ENCODE data around the gene SPTBN5.

Gene SPTBN5

GRCh38 chr15:41893422-41894250 is at the start of gene SPTBN5:
Gene SPTBN5, minus strand, starts transcription at chr15:41894053. Its CDS starts 556 bp downstream, at chr15:41893497.
- DNase-seq (ENCODE audit: low read depth in 2 of 2): no peak

- no peak for DNase-seq (ENCODE audit: low read depth in 2 of 2)
Measured at GRCh38 chr15:41942886-41943285, 49.0 kb upstream of the SPTBN5 start.

DNA sequence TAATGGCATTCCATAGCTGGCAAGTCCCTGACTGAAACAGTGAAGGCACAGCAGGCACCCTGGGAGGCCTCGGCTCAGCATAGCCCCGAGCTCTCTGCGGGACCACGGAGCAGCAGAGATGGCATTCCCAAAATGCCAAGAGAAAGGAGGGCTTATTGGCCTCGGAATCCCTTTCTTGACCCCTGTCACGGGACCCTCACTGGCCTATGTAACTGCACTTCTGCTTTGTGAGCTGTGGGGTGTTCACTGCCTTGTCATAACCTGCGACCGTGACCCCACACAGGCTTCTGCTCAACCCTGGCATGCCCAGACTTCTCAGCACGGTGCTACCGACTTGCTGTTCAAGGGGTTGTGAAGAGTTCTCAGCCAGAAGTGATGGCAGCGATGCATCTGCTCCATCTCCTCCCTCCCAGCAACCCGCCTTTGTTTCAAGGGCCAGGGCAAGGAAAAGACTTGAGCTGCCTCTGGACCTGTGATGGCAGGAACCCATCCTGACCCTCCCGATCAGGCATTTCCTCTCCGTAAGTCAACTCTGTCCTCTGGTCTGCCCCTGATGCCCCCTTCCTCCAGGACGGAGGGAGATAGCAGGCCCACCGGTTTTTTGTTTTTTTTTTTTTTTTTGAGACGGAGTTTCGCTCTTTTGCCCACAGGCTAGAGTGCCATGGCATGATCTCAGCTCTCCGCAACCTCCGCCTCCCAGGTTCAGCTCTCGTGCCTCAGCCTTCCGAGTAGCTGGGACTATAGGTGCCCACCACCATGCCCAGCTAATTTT is 48.0 kb upstream of the SPTBN5 start:
- DNase-seq (ENCODE audit: low read depth in 2 of 2): no peak

DNA sequence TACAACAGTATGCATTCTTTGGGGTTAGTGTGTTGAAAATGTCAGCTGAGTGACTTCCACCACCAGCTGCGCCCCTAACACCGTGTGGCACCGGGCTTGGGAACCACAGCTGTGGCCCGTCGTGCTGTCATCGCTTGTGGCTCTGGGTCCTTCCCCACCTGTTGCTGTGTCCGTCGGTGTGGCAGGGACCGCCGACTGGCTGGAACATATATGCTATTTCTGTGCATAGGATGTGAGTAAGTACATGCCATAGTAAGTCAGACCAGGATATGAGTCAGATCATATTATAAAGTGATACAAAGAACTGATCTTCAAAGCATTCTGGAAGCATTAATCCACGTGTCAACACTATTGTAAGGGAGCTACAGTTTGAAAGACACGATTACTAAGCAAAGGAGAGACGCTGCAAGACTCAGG is 46.6 kb upstream of the SPTBN5 start:
- peak in 1 of 2 donors; percentile 48 for DNase-seq (ENCODE audit: low read depth in 2 of 2)

DNA sequence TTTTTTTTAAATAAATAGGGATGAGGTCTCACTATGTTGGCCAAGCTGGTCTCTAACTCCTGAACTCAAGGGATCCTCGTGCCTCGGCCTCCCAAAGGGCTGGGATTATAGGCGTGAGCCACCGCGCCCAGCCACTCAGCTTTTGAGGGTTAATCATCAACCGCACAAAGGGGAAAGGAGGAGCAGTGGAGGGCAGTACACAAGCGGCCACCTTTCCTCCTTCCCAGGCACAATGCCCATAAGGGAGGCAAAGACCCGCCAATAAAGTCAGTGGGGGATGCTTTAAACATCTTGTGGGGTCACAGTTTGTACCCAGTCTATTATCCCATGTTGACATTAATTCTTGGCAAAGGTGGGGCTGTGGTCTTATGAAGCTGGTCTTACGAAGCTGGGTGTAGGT is 46.1 kb upstream of the SPTBN5 start:
- DNase-seq (ENCODE audit: low read depth in 2 of 2): no peak

DNA sequence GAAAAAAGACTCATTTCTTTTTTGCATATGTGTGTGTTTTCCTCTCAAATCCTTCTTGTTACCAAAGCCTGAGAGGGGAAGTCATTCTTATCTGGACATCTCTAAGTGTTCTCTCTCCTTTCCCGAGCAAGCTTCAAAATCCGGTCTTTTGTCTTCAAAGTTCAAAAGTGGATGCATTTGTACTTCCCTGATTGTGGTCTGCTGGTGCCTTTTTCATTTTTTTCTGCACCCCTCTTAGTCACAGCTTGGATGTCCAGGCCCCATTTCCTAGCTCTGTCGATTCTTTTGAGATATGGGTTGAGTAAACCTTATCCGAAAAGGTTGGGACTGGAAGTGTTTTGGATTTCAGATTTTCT is 43.7 kb upstream of the SPTBN5 start:
- DNase-seq (ENCODE audit: low read depth in 2 of 2): no peak

- DNase-seq (ENCODE audit: low read depth in 2 of 2): peak in 1 of 2 donors; percentile 51
Measured at GRCh38 chr15:41936649-41937567, 43.1 kb upstream of the SPTBN5 start.

GRCh38 chr15:41936155-41936554 is 42.3 kb upstream of the SPTBN5 start:
- DNase-seq (ENCODE audit: low read depth in 2 of 2): no peak

DNA sequence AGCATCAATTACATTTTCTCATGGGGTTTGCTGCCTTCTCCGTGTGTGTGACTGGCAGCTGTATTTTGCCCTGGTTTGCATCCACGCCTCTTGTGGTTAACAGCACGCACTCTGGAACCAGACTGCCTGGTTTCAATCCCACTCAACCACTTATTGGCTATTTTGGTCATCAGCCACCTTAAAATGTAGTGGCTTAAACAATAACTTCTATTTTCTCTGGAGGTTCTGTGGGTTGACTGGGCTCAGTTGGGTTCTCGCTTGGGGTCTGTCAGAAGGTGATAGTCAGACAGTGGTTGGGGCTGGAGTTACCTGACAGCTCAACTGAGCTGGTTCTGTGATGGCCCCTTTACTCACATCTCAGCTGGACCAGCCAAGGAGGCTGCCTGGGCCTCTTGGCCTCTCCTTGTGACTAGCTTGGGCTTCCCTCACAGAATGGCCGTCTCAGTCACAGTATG is 41.7 kb upstream of the SPTBN5 start:
- peak in 1 of 2 donors; percentile 13 for DNase-seq (ENCODE audit: low read depth in 2 of 2)

DNA sequence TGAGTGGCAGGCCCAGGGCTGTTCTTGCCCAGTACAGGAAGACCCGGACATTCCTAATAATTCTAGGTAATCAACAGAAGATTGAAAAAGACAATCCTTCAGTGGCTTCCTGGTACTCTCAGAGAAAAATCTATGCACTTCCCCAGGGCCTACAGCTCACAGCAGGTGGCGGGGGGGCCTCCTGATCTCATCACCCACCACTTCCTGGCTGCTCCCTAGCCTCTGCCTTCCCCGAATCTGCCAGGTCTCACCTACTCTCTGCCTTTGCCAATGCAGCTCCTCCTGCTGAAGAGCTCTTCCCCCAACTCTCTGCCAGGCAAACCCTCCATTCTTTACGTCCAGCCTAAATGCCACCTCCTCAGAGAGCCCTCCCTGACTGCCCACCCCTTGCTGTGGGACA is 41.0 kb upstream of the SPTBN5 start:
- DNase-seq (ENCODE audit: low read depth in 2 of 2): peak in 1 of 2 donors; percentile 43

GRCh38 chr15:41933771-41934170 is 39.9 kb upstream of the SPTBN5 start:
- no peak for DNase-seq (ENCODE audit: low read depth in 2 of 2)

- no peak for DNase-seq (ENCODE audit: low read depth in 2 of 2)
Measured at GRCh38 chr15:41933326-41933725, 39.5 kb upstream of the SPTBN5 start.

DNA sequence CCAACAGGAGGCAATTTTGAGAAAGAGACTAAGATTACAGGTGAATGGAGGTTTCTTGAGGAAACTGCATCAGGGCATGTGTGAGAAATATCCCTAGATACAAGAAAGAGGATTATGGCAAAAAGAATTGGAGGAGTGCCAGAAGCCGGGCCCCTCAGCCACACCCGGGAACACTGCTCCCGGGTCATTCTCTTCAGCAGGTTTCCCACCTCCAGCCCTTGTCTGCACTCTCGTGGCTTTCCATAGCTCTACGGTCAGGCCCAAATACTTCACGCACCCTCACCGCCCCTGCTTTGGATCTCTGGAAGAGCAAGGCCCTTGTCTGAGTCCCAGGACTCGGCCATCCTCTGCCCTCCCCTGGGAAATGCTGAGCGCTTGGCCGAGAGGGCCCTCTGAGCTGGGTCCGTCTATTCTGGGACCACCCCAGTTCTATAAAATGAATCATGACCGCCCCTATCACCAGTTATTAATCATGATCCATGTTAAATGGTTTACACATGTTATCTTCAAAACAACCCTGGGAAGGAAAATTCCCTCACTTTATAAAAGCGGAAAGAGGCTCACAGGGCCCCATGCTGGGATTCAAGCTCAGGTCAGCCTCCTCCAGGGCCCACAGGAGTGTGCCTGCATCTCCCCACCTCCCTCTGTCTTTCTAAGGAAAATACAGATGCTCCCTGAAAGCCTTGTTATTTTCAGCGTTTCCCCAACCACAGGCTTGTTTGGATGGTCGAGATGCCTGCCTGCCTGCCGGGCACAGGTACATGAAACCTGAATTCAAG is 38.8 kb upstream of the SPTBN5 start:
- DNase-seq (ENCODE audit: low read depth in 2 of 2): no peak

DNA sequence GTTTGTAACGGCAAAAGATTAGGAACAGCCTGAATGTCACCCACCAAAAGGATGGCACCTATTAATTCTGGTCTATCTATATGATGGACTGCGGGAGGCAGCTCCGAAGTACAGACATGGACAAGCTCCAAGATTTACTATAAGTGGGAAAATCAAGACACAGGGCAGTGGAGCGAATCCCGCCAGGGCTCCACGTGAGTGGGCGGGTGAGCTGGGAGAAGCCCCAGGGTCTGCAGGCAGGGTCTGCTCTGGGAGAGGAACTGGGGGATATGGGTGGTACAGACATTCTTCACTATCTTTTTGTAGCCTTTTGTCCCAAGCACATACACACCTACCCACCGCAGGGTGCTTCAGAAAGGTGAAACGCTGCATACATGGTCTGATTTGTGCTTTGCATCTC is 38.2 kb upstream of the SPTBN5 start:
- no peak for DNase-seq (ENCODE audit: low read depth in 2 of 2)

- DNase-seq (ENCODE audit: low read depth in 2 of 2): no peak
Measured at GRCh38 chr15:41930867-41931222, 37.0 kb upstream of the SPTBN5 start.

GRCh38 chr15:41930221-41930866 is 36.5 kb upstream of the SPTBN5 start:
- no peak for DNase-seq (ENCODE audit: low read depth in 2 of 2)

GRCh38 chr15:41928637-41929620 is 35.1 kb upstream of the SPTBN5 start:
- no peak for DNase-seq (ENCODE audit: low read depth in 2 of 2)

- DNase-seq (ENCODE audit: low read depth in 2 of 2): no peak
Measured at GRCh38 chr15:41928100-41928499, 34.2 kb upstream of the SPTBN5 start.

DNA sequence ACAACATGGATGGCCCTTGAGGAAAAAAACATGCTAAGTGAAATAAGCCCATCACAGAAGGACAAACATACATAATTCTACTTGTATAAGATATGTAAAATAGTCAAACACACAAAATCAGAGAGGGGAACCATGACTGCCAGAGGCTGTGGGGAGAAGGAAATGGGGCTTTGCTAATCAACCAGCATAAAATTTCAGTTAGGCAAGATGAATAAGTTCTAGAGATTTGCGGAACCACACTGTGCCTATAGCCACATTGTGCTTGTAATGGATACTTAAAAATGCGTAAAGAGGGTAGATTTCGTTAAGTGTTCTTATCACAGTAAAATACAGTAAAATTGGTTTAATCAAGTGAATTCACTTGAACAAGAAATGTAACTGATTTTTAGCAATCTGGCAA is 33.7 kb upstream of the SPTBN5 start:
- DNase-seq (ENCODE audit: low read depth in 2 of 2): no peak
